Measurements from ENCODE around the gene BPNT1.
"Not testable (repeated sequence)": the region's sequence is repeated elsewhere in the genome, so short reads cannot be mapped to it uniquely, and the experiment has no call there.

The BPNT1 gene, protein sequence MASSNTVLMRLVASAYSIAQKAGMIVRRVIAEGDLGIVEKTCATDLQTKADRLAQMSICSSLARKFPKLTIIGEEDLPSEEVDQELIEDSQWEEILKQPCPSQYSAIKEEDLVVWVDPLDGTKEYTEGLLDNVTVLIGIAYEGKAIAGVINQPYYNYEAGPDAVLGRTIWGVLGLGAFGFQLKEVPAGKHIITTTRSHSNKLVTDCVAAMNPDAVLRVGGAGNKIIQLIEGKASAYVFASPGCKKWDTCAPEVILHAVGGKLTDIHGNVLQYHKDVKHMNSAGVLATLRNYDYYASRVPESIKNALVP

DNA sequence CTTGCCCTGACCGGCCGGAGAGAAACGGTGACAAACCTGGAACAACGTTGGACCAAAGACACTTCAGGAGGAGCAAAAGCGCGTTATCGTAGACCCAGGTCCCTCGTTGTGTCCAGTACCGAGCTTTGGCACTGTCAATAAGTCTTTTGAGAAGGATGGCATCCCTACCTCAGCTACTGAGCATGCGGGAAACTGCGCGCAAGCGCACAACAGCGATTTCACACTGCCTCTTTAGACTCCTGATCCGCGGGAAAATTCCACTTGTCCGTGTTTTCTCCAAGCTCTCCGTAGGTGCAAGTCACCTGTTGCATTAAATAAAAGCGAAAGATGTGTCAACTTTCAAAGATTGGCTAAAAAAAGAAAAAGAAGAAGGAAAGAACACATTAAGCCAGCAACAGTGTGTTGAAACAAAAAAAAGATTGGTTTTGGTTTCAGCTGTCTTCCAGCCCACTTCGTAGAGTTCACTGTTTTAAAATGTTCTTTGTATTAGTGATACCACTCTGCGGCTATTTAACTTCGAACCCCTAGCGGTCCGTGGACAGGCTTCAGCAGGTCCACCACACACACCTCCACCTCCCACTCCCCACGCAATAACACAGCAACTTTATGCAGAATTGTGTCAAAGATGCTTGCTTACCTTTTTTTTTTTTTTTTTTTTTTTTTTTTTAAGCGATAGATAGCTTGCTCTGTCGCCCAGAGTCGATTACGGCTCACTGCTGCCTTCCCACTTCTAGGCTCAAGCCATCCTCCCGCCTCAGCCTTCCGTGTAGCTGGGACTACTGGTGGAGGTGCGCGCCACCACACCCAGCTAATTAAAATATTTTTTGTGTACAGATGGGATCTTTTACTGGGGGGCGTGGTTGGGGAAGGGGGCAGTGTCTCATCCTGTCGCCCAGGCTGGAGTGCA is at the start of gene BPNT1:
Gene BPNT1, minus strand, starts transcription at position 139 of the 907 bp plus-strand sequence. CDS start 9,942 bp downstream, outside the sequence.
- DNase-seq = peak; percentile 90

DNA sequence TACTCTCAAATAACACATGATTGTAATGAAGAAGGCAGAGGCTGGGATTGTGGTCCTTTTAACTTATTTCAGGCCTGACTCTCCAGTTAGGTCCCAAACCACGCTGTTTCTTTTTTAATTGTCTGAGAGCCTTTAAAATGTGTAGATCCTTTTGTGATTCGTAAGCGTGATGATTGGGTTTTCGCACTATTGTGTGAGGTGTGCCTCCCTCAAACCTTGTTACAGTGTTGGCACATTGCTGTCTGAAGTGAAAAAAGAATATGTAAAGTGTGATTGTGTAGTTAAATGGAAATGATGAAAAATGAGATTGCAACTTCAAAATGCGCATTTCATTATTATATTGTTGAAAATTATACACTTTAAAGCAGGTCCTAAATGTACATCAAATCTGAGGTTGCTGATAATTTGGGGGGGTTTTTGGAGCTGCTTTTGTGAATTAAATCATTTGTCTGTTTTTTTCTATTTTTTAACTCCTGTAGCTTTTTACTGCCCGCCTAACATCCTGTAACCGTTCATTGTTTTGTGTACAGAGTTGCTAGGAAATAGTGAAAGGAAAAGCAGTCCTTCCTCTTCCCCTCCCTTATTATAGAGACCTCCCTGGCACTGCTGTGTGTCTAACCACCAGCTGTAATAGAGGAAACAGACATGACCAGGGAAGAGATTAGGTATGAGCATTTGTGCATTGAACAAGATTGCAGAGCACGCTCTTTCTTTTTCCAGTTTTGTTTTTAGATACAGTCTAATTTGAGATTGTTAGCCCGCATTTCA is 47.6 kb upstream of the BPNT1 start:
- no peak for DNase-seq

DNA sequence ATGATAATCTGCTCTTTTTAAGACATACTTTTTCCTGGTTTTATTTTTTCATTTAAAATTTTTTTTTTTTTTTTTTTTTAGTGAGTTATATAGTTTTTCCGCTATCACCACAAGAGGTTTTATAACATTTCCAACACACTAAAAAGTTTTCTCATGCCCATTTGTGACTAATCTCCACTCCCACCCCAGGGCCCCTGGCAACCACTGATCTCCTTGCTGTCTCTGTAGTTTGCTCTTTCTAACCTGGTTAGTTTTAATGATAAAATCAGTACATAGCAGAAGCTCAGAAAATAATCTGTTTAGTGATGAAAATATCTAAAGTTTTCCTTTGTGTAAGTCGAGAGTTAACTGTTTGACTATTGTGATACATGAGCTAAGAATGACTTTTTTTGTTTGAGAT is 46.2 kb upstream of the BPNT1 start:
- DNase-seq = no peak

DNA sequence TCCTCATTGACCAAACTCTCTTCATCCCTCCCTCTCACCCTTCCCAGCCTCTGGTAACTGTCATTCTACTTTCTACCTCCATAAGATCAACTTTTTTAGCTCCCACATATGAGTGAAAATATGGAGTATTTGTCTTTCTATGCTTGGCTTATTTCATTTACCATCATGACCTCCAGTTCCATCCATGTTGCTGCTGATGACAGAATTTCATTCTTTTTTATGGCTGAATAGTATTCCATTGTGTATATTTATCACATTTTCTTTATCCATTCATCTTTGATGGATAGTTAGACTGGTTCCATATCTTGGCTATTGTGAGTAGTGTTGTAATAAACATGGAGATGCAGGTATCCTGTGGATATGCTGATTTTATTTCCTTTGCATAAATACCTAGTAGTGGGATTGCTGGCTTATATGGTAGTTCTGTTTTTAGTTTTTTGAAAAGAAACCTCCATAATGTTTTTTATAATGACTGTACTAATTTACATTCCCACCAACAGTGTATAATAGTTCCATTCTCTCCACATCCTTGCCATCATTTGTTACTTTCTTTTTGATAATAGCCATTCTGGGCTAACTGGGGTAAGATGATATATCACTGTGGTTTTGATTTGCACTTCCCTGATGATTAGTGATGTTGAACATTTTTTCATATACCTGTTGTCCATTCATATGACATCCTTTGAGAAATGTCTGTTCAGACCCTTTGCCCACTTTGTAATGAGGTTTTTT is 40.1 kb upstream of the BPNT1 start:
- no peak for DNase-seq

DNA sequence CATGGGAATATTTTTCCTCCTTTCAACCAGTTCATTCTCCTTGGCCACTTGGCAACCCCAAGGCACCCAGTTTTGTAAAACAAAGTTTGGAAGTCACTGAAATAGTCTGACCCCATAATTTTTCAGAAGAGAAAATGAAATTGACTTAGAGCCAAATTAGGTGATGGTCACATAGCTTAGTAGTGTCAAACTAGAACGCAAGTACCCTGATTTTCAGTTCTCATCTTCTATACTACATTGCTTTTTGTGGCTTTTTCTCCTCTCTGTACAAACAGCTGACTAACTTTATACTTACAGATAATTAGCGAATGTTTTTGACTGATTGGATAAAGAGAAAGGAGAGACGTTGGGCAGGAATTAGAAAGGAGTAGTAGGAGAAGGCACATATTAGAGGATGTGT is 37.5 kb upstream of the BPNT1 start:
- DNase-seq = no peak

DNA sequence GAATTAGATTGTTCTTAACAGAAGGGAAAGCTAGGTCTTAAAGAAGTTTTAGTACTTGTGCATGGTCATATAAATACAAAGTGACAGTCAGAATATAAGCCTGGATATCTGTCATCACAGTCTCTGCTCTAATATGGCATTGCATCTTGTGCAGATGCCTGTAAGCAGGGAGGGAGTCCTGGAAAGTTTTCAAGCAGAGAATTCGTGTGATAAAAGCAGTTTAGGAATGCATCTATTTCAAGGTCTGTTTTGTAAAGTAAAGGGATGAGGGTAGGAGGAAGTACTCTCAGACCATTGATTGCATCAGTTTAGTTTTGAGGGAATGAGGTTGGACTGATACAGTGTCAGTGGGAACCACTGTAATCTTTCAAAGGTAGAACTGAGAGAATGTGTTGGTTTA is 35.0 kb upstream of the BPNT1 start:
- no peak for DNase-seq

DNA sequence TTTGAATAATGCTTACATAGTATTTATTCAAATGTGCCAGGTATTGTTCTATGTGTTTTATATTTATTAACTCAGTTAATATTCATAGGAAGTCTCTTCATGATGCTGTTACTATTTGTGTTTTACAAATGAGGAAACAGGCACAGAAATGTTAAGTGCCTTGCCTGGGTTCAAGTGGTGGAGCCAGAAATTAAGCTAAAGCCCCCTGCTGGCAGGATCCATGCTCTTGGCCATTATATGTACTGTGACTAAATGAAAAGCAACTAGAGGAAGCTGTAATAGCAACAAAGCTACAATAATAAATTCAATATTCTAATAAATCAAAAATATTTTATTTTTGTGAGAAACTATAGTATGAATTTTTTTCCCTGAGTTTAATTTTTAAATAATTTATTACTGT is 34.3 kb upstream of the BPNT1 start:
- no peak for DNase-seq

DNA sequence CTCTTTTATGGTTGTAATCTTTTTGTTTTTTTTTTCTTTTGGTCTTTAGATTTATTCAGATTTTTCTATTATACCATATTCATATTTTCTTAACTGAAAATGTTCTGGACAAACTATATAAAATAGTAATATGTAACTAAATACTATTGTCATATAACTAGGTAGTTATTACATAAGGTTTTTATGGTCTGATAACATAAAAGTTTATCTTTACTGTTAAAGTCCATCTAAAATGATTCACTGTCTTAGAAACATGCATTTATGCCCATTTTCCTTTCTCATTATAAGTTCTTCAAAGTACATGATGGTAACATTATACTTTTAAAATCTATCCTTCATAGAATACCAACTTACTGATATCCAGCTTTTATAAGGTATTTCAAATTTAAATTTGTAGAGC is 33.5 kb upstream of the BPNT1 start:
- no peak for DNase-seq

DNA sequence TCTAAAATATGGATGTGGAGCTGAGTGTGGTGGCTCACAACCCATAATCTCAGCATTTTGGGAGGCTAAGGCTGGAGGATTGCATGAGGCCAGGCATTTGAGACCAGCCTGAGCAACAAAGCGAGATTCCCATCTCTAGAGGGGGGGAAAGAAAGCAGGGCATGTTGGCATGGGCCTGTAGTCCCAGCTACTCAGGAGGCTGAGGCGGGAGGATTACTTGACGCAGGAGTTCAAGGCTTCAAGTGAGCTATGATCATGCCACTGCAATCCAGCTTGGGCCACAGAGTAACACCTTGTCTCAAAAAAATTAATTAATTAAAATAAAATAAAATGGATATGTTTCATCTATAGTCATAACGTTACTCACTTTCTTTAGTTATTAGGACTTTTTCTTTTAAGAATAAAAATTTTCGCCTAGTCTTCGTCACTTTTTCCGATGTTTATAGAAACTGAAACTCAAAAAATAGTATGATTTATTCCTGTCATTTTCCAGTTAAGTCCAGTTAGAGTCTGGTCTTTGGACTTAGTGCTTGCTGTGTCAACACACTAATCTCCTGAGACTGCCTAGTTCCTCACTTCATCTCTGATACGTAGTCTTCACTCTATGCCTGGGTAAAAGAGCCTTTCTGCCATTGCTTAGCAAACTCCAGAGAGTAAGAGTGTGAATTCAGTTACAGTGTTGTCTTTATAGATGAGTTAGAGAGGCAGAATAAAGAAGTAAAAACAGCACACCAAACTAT is 32.4 kb upstream of the BPNT1 start:
- DNase-seq = no peak

DNA sequence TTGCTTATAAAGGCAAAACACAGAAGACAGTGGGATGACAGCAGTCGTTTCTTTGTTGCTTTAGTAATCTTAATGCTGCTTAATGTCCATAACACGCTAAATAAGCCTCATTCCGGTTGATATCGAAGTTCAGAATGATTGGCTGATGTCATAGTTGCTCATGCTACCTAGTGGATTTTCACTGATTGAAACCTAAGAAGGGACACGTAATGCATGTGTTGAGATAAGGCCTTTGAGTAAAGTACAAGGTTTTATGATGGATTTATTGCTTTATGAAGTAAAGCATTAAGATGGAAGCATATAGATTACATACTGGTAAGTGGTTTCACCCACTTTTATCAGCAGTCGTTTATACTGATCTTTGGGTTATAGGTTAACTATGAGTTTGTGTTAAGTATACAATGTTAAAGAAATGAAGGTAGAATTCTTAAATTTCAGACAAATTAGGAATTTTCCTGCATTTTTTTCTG is 29.5 kb upstream of the BPNT1 start:
- DNase-seq = no peak

DNA sequence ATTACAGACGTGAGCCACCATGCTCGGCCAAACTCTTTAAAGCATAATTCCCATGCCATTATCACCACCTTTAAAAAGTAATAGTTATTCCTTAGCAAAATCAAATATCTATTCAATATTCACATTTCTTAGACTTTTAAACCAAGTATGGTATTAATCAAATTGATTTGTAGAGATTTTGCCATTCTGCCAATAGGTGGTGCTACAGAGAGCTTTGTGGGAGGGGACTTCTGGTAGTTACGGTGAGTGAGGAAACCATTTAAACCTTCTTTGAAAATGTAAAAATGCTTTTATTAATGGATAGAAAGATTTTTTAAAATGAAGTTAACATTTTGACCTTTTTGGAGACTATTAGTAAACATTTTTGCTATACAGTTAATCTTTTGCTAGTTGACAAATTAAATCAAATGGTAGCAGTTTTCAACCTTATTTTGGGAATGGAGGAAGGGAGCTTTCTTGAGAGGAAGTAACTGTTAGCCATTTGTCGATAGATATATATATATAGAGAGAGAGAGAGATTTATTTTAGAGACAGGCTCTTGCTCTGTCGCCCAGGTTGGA is 23.6 kb upstream of the BPNT1 start:
- DNase-seq = no peak

DNA sequence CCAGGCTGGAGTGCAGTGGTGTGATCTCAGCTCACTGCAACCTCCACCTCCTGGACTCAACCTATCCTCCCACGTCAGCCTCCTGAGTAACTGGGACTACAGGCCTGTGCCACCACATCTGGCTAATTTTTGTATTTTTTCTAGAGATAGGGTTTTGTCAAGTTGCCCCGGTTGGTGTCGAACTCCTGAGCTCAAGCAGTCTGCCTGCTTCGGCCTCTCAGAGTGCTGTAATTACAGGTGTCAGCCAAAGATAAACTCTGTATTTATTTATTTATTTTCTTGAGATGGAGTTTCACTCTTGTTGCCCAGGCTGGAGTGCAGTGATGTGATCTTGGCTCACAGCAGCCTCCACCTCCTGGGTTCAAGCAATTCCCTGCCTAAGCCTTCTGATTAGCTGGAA is 23.0 kb upstream of the BPNT1 start:
- not testable (repeated sequence) for DNase-seq

DNA sequence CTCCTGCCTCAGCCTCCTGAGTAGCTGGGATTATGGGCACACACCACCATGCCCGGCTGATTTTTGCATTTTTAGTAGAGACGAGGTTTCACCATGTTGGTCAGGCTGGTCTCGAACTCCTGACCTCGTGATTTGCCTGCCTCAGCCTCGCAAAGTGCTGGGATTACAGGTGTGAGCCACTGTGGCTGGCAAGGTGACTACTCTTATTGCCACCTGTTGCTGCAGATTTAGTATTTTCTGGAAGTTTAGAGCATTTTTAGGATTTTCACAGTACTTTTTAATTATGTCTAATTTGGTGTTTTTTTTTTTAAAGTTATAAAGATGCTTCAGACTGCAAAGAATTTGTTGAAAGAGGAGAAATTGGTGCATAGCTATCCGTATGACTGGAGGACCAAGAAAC is 20.9 kb upstream of the BPNT1 start:
- not testable (repeated sequence) for DNase-seq

DNA sequence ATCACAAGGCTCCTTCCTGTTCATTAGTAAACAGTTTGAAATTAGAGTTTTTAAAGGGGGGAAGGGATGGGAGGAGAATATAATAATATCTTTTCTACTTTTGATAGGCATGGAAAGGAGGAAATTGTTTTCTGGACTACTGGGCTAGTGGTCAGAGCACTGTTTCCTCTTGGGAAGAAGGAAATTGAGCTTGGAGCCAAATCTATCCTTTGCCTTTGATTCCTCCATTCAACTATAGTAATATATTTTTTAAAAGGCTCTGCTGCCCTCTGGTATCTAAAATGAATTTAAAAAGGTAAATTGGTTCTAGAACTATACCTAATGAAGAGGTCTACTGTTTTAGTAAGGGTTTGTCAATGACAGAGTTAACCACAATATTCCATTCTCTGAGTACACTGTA is 10.2 kb upstream of the BPNT1 start:
- no peak for DNase-seq

DNA sequence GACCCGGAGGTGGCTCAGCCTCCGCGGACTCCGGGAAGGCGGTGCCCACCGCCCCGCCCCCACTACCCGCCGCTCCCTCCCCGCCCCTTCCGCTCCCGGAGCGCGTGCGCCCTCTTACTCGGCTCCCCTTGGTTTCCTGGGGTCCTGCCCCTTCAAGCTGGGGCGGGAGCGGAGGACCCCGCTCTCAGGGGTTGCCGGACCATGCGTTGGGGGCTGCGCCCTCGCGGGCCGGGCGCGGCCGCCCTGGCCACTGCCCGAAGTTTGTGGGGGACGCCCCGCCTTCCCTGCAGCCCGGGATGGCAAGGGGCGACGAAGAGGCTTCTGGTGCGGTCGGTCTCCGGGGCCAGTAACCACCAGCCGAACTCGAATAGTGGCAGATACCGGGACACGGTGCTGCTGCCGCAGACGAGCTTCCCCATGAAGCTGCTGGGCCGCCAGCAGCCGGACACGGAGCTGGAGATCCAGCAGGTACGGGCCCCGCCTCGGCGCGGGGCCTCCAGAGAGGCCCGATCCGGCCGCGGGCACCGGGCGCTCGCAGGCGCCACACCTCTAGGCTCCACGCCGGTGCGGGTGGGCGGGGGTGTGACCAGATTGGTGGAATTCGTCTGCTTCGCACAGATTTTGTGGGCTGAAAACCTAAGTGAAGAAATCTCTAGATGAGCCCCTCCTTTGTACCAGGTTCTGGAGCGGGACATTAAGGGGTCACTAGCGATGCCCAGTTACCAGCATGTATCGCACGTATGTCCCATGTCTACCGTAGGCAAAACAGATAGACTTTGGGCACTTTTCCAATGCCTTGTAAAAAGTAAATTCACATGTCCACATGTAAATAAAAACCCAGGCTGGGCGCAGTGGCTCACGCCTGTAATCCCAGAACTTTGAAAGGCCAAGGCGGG is 4.7 kb upstream of the BPNT1 start, which contains the start of gene IARS2:
Gene IARS2, plus strand, starts transcription at position 117 of the 896 bp plus-strand sequence. Its CDS starts 85 bp downstream, at position 202.
- DNase-seq = peak; percentile 86

DNA sequence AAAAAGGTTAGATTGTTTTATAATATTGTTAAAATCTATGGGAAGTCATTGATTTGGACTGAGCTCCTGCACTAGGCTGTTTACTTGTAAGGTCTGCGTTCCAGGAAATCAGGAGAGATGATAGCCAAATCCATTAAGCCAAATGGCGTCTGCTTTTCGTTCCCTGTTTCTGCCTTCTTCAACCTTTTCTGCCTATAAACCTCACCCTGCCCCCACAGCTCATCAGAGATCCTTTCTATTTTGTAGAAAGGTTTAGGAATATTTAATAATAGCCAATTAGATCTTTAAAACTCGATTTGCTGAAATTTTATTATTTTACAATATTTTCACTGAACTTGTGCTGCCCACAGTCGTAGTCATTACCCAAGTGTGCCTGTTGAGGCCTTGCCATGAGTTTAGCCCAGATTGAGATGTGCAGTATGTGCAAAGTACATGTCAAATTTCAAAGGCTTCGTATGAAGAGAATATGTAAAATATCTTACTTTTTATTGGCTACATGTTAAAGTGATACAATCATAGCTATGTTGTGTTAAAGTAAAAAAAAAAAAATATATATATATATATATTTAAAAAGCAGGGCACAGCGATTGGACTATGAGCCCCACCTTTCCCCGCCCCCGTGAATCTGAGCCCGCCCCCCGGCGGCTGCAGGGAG is 3.9 kb upstream of the BPNT1 start:
- DNase-seq = no peak

DNA sequence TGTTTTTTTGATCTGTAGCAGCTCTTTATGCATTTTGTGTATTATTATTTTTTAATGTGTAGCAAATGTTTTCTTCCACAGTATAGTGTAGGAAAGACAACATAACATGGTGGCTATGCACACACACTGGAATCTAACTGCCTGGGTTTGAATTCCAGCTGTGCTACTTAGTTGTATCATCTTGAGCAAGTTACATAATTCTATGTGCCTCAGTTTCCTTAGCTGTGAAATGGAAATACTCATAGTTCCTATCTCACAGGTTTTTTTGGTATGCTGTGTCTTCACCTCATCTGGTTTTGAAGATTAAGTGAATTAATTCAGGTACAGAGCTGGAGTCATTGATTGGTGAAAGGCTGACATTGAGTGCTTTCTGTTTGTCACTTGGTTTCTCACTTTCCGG is 3.1 kb upstream of the BPNT1 start:
- no peak for DNase-seq

DNA sequence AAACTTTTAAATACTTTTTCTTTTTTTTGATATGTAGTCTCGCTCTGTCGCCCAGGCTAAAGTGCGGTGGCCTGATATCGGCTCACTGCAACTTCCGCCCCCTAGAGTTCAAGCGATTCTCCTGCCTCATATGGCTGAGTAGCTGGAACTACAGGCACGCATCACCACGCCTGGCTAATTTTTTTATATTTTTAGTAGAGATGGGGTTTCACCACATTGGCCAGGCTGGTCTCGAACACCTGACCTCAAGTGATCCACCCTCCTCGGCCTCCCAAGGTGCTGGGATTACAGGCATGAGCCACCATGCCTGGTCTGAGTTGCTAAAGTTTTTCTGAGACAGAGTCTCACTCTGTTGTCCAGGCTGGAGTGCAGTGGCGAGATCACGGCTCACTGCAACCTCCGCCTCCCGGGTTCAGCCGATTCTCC is 3.3 kb downstream of the BPNT1 start:
- DNase-seq = not testable (repeated sequence)

DNA sequence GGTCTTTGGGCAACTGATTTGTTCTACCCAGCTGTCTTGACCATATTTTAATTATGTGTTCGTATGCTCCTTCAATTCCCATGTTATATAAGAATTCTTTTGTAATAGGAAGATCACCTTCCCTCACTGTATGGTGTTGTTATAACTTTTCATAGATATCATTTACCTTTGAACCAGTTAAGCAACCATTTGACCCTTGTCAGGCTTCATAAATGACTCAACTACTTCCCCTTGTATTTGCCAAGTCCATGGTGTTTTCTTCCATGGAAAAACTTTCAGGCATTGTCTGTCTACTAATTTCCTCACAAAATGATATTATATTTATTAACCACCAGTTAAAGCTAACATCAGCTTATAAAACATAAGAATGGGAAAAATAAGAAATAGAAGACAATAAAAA is 5.1 kb downstream of the BPNT1 start:
- DNase-seq = no peak

DNA sequence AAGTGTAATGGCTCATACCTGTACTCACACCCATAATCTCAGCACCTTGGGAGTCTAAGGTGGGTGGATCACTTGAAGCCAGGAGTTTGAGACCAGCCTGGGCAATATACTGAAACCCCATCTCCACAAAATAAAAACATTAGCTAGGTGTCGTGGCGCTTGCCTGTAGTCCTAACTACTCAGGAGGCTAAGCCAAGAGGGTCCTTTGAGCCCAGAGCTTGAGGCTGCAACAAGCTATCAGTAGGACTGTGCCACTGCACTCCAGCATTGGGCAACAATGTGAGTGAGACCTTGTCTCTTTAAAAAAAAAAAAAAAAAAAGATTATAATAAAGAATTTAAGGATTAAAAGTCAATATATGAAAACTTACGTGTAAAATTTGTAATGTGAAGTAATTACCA is 11.7 kb downstream of the BPNT1 start:
- DNase-seq = no peak

Measured in NK-92 treated with Interleukin-12 subunit alpha and Interleukin-12 subunit beta, amount 100 ng/mL, for 24 hours (cell line).